ENCODE data around the gene ADAMTS2. TPM values are rescaled to one million over a fixed set of nuclear protein-coding genes. Genes with fewer than 3 reads are reported as not detected.

The ADAMTS2 gene
- polyA plus RNA-seq, 3 donors: 0.74 to 2.3 TPM; not detected in 1

GRCh38 chr5:179266291-179267070, 78.8 kb downstream of the ADAMTS2 start:
- H3K4me3 ChIP-seq (replicated peaks in 1 of 3; ENCODE audit: low read depth in 2 of 3, low read length in 3 of 3): no peak overlapping the region
- H3K9me3 ChIP-seq (replicated peaks in 1 of 2; ENCODE audit: control insufficient read depth in 1 of 2, insufficient read depth in 1 of 2, low read length in 2 of 2): no peaks in the 10 kb centered on the region
- Mint-ChIP-seq H3K27me3 (ENCODE audit: low read depth in 3 of 3) (peaks cover 5 to 17% (median 5%) of the 10 kb centered on the region in 3 donors), H3K9me3 (no peaks in the 10 kb centered on the region), H3K4me1 (no peaks in the 10 kb centered on the region), H3K4me3 (no peak overlapping the region), H3K27ac (no peak overlapping the region), H3K36me3 (no peaks in the 10 kb centered on the region)
- H2AFZ ChIP-seq (ENCODE audit: insufficient read depth, low read depth, low read length, poor library complexity, severe bottlenecking): no peak overlapping the region
- no peaks in the 10 kb centered on the region for H3K79me2 ChIP-seq (ENCODE audit: insufficient read depth, low read length)
- TF ChIP-seq CTCF (IDR thresholded peaks at IDR 0.05): no peak
- no peaks in the 10 kb centered on the region for H3K27me3 ChIP-seq (ENCODE audit: control insufficient read depth in 2 of 2, insufficient read depth in 2 of 2, low read length in 2 of 2)
- H4K20me1 ChIP-seq (ENCODE audit: insufficient read depth, low read length): no peaks in the 10 kb centered on the region
- WGBS (ENCODE audit: insufficient coverage): 87% methylated on average over 8 of the region's 13 CpGs
- intact Hi-C loops (cut with micrococcal nuclease): no loop called here
- H3K4me2 ChIP-seq (replicated peaks; ENCODE audit: extremely low read depth, low read length, poor library complexity, severe bottlenecking): no peak overlapping the region
- DNase-seq: no peak
- no peaks in the 10 kb centered on the region for H3K4me1 ChIP-seq (ENCODE audit: control insufficient read depth in 1 of 2, insufficient read depth in 2 of 2, low read length in 2 of 2)
- H3K9ac ChIP-seq (ENCODE audit: insufficient read depth, low read length, poor library complexity, severe bottlenecking): no peak overlapping the region
- no peaks in the 10 kb centered on the region for H3K36me3 ChIP-seq (replicated peaks in 1 of 2; ENCODE audit: control insufficient read depth in 1 of 2, insufficient read depth in 2 of 2, low read length in 2 of 2)
- H3K27ac ChIP-seq (ENCODE audit: low read depth in 1 of 2, low read length in 2 of 2): no peak overlapping the region

DNA sequence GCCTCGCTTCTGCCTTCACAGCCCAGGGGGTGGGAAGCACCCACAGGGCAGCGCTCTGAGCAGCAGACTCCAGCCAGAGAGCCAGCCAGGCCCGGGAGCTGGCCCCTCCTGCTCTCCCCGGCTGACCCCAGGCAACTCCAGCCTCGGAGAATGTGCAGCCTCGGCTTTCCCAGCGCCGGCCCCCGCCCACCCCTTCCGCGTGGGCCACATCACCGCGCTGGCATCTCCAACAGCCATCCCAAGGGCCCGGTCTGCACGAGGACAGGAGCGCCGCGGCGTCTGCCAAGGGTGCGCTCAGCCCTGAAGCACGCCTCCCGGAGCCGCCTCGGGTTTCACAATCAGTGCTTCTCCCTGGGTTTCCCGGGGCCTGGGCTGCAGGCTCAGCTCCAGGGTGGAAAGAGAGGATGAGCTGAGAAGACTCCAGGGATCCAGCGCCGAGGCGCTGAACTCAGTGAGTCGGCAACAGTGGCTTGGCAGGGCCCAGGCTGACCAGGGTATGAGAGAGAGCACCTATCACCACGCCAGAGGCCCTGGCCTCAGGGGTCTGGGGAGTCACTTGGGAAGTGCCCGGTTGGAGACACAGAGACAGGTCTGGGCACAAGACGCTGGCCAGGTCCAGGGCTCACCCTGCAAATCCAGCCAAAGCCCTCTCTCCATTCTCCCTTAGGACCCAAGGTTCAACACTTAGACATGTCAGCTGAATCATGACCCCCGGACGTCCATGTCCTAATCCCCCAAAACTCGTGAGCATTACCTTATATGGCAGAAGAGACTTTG, 79.6 kb downstream of the ADAMTS2 start:
- no peaks in the 10 kb centered on the region for H3K4me1 ChIP-seq (ENCODE audit: control insufficient read depth in 1 of 2, insufficient read depth in 2 of 2, low read length in 2 of 2)
- H4K20me1 ChIP-seq (ENCODE audit: insufficient read depth, low read length): no peaks in the 10 kb centered on the region
- no peak overlapping the region for H3K9ac ChIP-seq (ENCODE audit: insufficient read depth, low read length, poor library complexity, severe bottlenecking)
- H3K36me3 ChIP-seq (replicated peaks in 1 of 2; ENCODE audit: control insufficient read depth in 1 of 2, insufficient read depth in 2 of 2, low read length in 2 of 2): no peaks in the 10 kb centered on the region
- H2AFZ ChIP-seq (ENCODE audit: insufficient read depth, low read depth, low read length, poor library complexity, severe bottlenecking): no peak overlapping the region
- no peaks in the 10 kb centered on the region for H3K36me3 Mint-ChIP-seq
- no peaks in the 10 kb centered on the region for H3K9me3 ChIP-seq (replicated peaks in 1 of 2; ENCODE audit: control insufficient read depth in 1 of 2, insufficient read depth in 1 of 2, low read length in 2 of 2)
- H3K4me2 ChIP-seq (replicated peaks; ENCODE audit: extremely low read depth, low read length, poor library complexity, severe bottlenecking): no peak overlapping the region
- WGBS (ENCODE audit: insufficient coverage): 48% methylated on average over 29 of the region's 35 CpGs
- no peaks in the 10 kb centered on the region for H3K9me3 Mint-ChIP-seq
- H3K4me1 Mint-ChIP-seq: no peaks in the 10 kb centered on the region
- no peak overlapping the region for H3K27ac ChIP-seq (ENCODE audit: low read depth in 1 of 2, low read length in 2 of 2)
- DNase-seq: no peak
- no peaks in the 10 kb centered on the region for H3K27me3 ChIP-seq (ENCODE audit: control insufficient read depth in 2 of 2, insufficient read depth in 2 of 2, low read length in 2 of 2)
- no peak overlapping the region for H3K4me3 Mint-ChIP-seq
- no peak overlapping the region for H3K4me3 ChIP-seq (replicated peaks in 1 of 3; ENCODE audit: low read depth in 2 of 3, low read length in 3 of 3)
- TF ChIP-seq CTCF (IDR thresholded peaks at IDR 0.05): no peak
- H3K79me2 ChIP-seq (ENCODE audit: insufficient read depth, low read length): no peaks in the 10 kb centered on the region
- H3K27ac Mint-ChIP-seq: no peak overlapping the region
- H3K27me3 Mint-ChIP-seq (ENCODE audit: low read depth in 3 of 3): peaks cover 5 to 19% (median 5%) of the 10 kb centered on the region in 3 donors
- intact Hi-C loops (cut with micrococcal nuclease): no loop called here
